Bronchial epithelial cell (primary cell): ENCODE data around the gene HOOK2. TPM values are rescaled to one million over a fixed set of nuclear protein-coding genes. Genes with fewer than 3 reads are reported as not detected.

Experiments used
- DNase-seq: peaks from one replicate; pipeline ENCODE4 v3.0.0-alpha.2; 2010; ENCODE audit warnings: low read depth
- FAIRE-seq: peaks from 2 replicates; lab custom pipeline; 2011; peaks lifted over from hg19 to GRCh38; lab: Jason Lieb, UNC
- H3K27me3 ChIP-seq: 2 replicates; pipeline ENCODE4 v1.5.1; 2011; ENCODE audit warnings: low read length; ENCODE audit not compliant: control insufficient read depth, insufficient read depth
- H3K36me3 ChIP-seq: 2 replicates; pipeline ENCODE4 v1.5.1; 2011; ENCODE audit warnings: low read length; ENCODE audit not compliant: control insufficient read depth, insufficient read depth
- H3K4me3 ChIP-seq: 2 replicates; pipeline ENCODE4 v1.5.1; 2011; ENCODE audit warnings: mild to moderate bottlenecking, low read depth, low read length, control low read depth
- CTCF ChIP-seq: IDR thresholded peaks from 2 replicates; pipeline ENCODE4 v1.5.1; 2011; ENCODE audit warnings: mild to moderate bottlenecking, moderate library complexity, low read length, control low read depth, inconsistent platforms; ENCODE audit not compliant: insufficient read depth, severe bottlenecking
- total RNA-seq: library from RNA; depleted of rRNA; stranded (reverse); fragments of >200 nt; gene quantifications from 2 replicates; pipeline ENCODE4 v1.2.1, GENCODE V29; 2014

The HOOK2 gene
- total RNA-seq, 1 donor from 2014 or later = 58.7 TPM

DNA sequence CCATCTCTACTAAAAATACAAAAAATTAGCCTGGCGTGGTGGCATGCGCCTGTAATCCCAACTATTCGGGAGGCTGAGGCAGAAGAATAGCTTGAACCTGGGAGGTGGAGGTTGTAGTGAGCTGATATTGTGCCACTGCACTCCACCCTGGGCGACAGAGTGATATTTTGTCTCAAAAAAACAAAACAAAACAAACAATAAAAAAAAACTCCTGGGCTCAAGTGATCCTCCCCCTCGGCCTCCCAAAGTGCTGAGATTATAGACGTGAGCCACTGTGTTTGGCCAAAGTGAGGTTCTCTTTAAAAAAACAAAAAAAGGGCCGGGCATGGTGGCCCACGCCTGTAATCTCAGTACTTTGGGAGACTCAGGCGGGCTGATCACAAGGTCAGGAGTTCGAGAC is 12.1 kb upstream of the HOOK2 start:
- FAIRE-seq = no peak
- Histone ChIP-seq H3K27me3 (no peaks in the 10 kb centered on the region), H3K4me3 (no peak overlapping the region), H3K36me3 (peaks cover 8% of the 10 kb centered on the region)
- no peak for DNase-seq
- no peak for TF ChIP-seq CTCF

DNA sequence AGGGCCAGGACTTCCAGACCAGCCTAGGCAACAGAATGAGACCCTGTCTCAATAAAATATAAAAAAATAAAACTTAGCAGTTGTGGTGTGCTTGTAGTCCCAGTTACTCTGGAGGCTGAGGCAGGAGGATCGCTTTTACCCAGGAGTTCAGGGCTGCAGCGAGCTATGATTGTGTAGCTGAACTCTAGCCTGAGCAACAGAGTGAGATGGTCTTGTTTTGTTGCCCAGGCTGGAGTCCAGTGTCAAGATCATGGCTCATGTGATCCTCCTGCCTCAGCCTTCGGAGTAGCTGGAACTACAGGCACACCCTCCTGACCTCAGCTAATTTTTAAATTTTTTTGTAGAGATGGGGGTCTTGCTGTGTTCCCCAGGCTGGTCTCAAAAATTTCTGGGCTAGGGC is 11.6 kb upstream of the HOOK2 start:
- peaks cover 4% of the 10 kb centered on the region for H3K36me3 ChIP-seq
- no peak for TF ChIP-seq CTCF
- H3K27me3 ChIP-seq = no peaks in the 10 kb centered on the region
- FAIRE-seq (no peak), DNase-seq (no peak)
- H3K4me3 ChIP-seq = no peak overlapping the region

DNA sequence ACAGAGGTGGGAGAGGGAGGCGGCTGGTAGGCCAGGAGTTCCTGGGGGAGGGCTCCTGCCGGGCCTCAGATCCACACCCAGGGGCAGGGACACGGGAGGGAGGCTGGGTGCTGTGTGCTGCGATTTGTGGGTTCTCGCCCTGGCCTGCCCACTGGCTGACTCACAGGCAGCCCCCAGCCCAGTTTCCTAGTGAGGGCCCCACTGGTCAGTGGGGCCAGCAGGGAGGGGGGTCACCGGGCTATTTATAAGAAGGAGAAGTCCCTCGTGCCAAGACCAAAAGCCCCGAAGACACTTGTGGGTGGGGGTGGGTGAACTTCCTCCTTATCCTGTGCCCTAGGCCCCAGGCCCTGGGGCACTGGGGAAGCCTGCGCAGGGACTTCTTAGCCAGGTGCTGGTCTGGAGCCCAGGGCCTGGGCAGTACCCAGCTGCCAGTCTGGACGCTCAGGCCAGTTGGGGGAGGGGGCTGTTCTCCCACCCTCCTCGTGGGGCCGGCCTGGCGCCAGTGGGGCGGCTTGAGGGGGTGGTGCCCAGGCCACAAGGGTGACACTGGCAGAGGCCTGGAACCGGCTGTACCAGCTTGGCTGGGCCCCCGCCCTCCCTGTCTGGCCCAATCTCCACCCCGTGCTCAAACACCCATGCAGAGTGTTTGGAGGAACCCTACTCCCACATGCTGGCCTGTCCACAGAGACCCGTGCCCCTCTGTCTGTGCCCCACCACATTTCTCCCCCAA is 11.0 kb upstream of the HOOK2 start:
- no peaks in the 10 kb centered on the region for H3K27me3 ChIP-seq
- H3K4me3 ChIP-seq = no peak overlapping the region
- H3K36me3 ChIP-seq = no peaks in the 10 kb centered on the region
- no peak for DNase-seq
- TF ChIP-seq CTCF = no peak
- no peak for FAIRE-seq

- Histone ChIP-seq H3K36me3 (no peaks in the 10 kb centered on the region), H3K4me3 (no peak overlapping the region), H3K27me3 (no peaks in the 10 kb centered on the region)
- FAIRE-seq (no peak), DNase-seq (no peak)
- TF ChIP-seq CTCF = no peak
These were observed 10.2 kb upstream of the HOOK2 start for GRCh38 chr19:12785431-12786031.

DNA sequence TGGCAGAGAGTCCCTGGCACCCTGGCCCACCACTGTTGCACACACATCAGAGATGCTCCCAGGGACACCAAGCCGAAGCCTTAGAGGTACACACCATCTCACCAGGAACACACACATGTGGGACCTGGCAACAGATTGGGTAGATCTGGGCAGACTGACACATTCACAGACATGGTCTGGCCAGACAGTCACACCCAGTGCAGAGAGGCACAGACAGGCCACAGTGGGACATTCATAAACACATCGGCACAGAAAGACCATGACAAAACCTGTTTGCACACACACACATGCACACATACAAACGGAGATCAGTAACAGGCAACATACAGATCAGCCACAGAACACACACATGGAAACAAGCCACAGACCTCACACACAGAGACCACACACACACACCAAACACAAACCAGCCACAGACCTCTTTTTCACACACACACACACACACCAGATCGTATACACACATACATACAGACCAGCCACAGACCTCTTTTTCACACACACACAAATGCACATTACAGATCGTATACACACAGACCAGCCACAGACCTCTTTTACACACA is 9.6 kb upstream of the HOOK2 start:
- no peak for TF ChIP-seq CTCF
- Histone ChIP-seq H3K4me3 (no peak overlapping the region), H3K27me3 (no peaks in the 10 kb centered on the region), H3K36me3 (no peaks in the 10 kb centered on the region)
- FAIRE-seq = no peak
- DNase-seq = no peak
